Stimulated activated CD8-positive, alpha-beta memory T cell treated with anti-CD3 and anti-CD28 coated beads, Interleukin-12 subunit alpha, Interleukin-12 subunit beta, amount 100 ng/mL, for 4 hours (primary cell): ENCODE measurements around the gene SPARCL1.
A peak's percentile ranks its signal among the peaks of the same experiment; 100 is the strongest.
"Not testable (repeated sequence)": the region's sequence is repeated elsewhere in the genome, so short reads cannot be mapped to it uniquely, and the experiment has no call there.

ENCODE experiments used
- DNase-seq: peaks from one replicate; pipeline ENCODE4 v3.0.0-alpha.2; 2020; ENCODE audit warnings: low read depth

The SPARCL1 gene, protein sequence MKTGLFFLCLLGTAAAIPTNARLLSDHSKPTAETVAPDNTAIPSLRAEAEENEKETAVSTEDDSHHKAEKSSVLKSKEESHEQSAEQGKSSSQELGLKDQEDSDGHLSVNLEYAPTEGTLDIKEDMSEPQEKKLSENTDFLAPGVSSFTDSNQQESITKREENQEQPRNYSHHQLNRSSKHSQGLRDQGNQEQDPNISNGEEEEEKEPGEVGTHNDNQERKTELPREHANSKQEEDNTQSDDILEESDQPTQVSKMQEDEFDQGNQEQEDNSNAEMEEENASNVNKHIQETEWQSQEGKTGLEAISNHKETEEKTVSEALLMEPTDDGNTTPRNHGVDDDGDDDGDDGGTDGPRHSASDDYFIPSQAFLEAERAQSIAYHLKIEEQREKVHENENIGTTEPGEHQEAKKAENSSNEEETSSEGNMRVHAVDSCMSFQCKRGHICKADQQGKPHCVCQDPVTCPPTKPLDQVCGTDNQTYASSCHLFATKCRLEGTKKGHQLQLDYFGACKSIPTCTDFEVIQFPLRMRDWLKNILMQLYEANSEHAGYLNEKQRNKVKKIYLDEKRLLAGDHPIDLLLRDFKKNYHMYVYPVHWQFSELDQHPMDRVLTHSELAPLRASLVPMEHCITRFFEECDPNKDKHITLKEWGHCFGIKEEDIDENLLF

GRCh38 chr4:87529187-87529586 is at the start of gene SPARCL1:
SPARCL1 (minus strand) TSS chr4:87529376; CDS start chr4:87499574, 29,802 bp downstream.
- no peak for DNase-seq

GRCh38 chr4:87575983-87576382 is 46.8 kb upstream of the SPARCL1 start:
- DNase-seq, result no peak

GRCh38 chr4:87575408-87575807 is 46.2 kb upstream of the SPARCL1 start:
- DNase-seq, result no peak

DNA sequence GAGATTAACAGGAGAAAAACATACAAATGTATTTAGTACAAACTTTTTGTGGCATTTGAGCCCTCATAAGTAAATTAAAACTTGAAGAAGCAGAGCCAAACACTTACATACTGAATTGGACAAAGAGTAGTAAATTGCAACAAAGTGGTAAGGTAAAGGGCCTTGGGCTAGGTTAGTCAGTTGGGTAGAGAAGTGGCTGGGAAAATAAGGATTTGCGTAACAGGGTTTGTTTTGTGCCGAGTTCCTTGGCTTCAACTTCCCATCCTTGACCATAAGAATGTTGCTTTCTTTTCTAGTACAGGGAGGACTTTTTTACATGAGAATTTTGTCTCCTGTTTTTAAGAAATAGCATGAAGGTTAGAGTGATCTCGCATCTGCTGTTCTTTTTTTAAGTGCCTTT is 45.8 kb upstream of the SPARCL1 start:
- DNase-seq, result no peak

- not testable (repeated sequence) for DNase-seq
These were observed 45.2 kb upstream of the SPARCL1 start for GRCh38 chr4:87574376-87574775.

DNA sequence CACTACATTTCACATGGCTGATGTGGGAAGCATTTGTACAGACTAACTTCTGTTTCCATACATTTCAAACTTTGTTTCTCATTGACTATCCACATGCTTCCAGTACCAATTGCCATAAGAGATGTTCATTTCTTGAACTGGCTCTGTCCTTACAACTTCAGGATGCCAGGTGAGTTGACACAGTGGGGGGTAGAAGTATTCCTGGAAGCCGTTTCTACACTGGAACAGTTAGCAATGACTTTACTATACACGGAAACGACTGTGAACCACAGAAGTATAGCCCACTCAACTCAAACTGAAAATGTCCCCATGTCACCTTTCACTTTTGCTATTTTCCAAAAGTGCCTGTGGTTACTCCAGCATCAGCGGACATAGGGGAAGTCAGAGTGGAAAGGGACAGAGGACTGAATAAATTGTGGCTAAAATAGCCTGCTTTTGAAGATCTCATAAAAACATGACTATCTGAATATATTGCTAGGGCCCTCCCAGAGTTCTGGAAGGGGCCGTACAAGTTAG is 41.2 kb upstream of the SPARCL1 start:
- no peak for DNase-seq

DNA sequence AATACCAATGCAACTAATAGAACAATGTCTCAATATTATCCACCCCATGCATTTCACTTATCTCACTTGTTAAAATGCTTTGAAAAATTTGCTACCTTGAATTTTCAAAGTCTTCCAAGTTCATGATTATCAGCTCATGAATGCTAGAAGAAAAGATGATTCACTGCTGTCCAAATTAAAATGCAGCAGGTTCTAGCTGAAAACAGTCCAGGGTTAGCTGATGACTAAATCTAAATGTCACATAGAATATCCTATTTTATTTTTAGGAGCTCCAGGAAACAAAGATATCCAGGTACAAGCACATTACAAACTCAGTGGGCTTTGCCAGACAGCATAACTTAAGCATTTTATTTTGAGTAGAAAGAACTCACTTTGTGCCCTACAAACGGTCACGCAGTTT is 38.0 kb upstream of the SPARCL1 start:
- DNase-seq, result no peak

DNA sequence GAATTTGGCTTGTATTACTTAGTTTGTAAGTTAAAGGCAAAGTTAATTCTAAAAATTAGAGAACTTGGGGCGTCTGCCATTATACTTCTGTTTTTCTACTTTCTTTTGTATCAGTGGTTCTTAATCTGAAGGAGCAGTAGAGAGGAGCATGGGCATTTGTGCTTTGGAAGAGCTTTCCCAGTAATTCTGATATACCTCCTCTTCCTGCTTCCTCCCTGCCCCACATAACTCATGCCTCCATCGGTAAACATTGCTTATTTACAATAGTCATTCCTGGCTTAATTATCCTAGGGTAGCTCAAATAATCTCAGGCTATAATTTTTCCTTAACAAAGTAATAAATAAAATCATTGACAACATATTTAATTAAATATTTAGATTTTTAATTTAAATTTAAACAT is 37.1 kb upstream of the SPARCL1 start:
- DNase-seq, result no peak

GRCh38 chr4:87565746-87566145 is 36.6 kb upstream of the SPARCL1 start:
- DNase-seq, result no peak

- no peak for DNase-seq
These were observed 31.6 kb upstream of the SPARCL1 start for GRCh38 chr4:87560802-87561201.

- peak; percentile 1 for DNase-seq
These were observed 30.1 kb upstream of the SPARCL1 start for GRCh38 chr4:87559090-87559837.

DNA sequence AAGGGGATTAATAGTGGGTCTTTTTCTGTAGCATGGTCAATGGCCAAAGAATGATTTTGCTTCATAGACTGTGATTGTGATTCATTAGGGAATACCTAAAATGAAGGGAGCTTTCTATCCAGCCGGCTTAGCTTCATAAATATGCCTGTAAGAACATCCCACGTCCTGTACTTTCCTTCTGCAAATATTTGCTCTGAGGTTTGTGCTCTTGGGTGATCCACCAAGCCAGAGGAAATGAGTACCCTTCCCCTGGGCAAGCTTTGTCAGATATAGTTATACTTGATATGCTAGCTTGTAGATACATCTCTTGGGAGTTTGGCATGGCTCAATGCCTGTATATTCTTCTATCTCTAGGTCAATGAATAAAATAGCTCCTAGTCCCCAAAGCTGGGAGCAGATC is 28.2 kb upstream of the SPARCL1 start:
- DNase-seq, result no peak

DNA sequence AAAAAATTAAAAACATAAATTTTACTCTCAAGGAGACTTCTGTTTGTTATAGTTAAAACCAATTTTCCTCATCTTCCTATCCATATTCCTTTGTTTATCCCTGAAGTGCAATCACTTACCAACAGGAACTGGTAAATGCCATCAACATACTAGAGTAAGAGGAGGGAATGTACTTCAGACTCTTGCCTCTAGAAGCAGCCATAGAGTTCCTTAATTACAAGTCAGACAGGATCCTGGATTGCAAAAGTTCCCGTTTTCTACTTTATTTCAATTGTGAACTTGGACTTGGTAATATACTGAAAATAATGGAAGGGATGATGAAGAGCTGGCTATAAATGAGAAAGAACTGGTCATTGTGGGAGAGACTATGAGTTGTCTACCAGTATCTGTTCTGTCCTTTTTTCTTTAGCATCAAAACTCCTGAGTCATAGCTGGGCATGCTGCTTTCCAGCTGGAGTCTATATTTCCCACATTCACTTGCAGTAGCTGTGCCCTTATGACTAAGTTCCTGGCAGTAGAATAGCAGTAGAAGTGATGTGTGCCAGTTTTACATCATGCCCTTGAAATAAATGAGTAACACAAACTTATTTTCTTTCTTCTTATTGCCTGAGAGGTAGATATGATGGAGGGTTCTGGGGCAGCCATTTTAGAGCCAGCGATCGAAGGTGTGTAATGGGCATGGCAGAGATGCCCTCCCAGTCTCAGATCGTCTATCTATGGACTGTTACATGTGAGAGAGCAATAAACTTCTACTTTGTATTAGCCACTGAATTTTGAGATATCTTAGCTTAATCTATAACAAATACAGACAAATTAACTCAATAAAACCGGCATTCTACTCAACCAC is 26.8 kb upstream of the SPARCL1 start:
- DNase-seq, result no peak

- no peak for DNase-seq
These were observed 24.0 kb upstream of the SPARCL1 start for GRCh38 chr4:87553182-87553581.

DNA sequence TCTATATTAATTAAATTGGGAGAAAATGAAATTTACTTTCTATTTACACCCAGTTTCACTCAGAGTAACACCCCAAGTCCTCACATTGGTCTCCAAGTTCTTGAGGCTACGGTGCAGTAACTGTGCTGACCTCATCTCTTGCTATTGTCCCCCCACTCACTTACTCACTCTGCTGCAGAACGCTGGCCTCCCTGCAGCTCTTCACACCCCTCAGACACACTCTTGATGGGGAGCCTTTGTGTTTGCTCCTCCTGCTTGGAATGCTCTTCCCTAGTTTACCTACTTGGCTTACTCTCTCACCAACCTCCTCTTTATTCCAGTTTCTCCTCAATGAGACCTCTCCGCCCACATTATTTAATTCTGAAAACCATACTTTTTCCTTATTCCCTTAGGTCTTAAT is 22.2 kb upstream of the SPARCL1 start:
- no peak for DNase-seq

- DNase-seq, result no peak
These were observed 18.0 kb upstream of the SPARCL1 start for GRCh38 chr4:87547016-87547708.

DNA sequence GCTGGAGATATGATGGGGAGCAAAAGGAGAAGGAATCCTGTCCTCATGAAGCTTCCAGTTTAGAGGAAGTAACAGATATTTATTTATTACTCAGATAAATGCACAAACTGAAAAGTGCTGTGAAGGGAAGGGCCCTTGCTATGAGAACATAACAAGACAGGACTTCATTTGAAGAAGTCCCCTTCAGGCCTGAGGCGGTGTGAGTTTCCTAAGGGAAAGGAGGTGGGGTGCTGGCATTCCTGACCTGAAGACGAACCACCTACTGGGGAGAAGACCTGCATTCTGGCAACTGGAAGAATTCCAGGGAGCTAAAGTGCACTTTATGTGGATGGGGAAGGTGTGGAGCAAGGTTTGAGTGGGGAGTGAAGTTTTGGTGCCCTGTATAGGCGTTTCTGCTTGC is 15.9 kb upstream of the SPARCL1 start:
- DNase-seq, result no peak

DNA sequence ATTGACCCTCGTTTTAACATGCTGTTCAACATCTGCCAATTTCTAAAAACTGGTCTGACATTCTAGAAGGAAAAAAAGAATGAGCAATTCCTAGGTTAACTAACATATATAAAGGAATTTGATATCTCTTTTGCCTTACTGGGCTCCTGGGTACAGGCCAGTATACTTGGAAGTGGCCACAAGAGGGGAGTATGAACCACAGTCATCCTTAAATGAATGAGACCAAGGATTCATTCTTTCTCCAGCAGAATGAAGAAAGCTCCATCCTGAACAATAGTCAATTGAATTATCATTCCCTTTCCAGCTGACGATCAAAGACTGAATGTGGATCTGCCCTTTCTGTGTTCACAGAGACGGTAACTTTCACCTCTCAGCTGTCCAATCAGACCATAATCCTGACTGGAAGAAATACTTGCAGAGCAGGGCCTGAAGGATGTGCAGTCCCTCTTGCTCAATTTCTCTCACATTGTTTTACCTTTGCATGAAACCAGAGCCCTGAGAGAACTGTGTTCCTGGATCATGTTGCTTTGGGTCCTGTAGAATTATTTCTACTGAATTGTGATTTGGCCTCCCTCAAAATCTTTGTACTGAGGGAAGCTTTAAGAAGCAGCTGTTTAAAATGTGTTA is 14.8 kb upstream of the SPARCL1 start:
- no peak for DNase-seq

- no peak for DNase-seq
These were observed 13.6 kb upstream of the SPARCL1 start for GRCh38 chr4:87542734-87543312.
